GM12878 (cell line): ENCODE data around the gene CDR2L. TPM values are rescaled to one million over a fixed set of nuclear protein-coding genes. Genes with fewer than 3 reads are reported as not detected.

Experiments
- ATAC-seq: fragments of 200-7000 bp; cut with Tn5 transposase; 3 replicates; pipeline ENCODE4 v1.9.1; 2020; ENCODE audit warnings: mild to moderate bottlenecking, moderate library complexity
- BruUV-seq: library from RNA; stranded (reverse); fragments of 400-500 nt; replicated peaks from 2 replicates; lab custom pipeline; 2021; lab: Mats Ljungman, UMichigan
- CTCF ChIA-PET: fragments of 300-600 bp; sonication (Branson Sonifier 250); formaldehyde crosslinking; extraction: SDS; loops from one replicate; lab custom pipeline; 2021; ENCODE audit warnings: inconsistent platforms; lab: Yijun Ruan, JAX
- POLR2A ChIA-PET: fragments of 350-600 bp; formaldehyde crosslinking; extraction: SDS; loops from one replicate; lab custom pipeline; 2021; ENCODE audit warnings: inconsistent platforms; lab: Charles Lee
- RAD21 ChIA-PET: fragments of 300-600 bp; sonication (Branson Sonifier 250); formaldehyde crosslinking; loops from one replicate; lab custom pipeline; 2023; ENCODE audit warnings: antibody characterized with exemption; ENCODE audit not compliant: unreplicated experiment; lab: Charles Lee
- SMC1A ChIA-PET: fragments of 300-600 bp; sonication (Branson Sonifier 250); formaldehyde crosslinking; loops from one replicate; lab custom pipeline; 2023; ENCODE audit not compliant: unreplicated experiment, uncharacterized antibody; lab: Charles Lee
- DNase-seq: peaks from one replicate; pipeline ENCODE4 v3.0.0-alpha.2; 2011; ENCODE audit warnings: low read depth, low spot score
- FAIRE-seq: peaks from 3 replicates; lab custom pipeline; 2011; peaks lifted over from hg19 to GRCh38; lab: Jason Lieb, UNC
- H2AFZ ChIP-seq: 2 replicates; pipeline ENCODE4 v1.6.0; 2011; ENCODE audit warnings: low read depth, low read length, control low read depth; ENCODE audit not compliant: control insufficient read depth
- H3K27ac ChIP-seq: 2 replicates; pipeline ENCODE4 v1.5.1; 2011; ENCODE audit warnings: control low read depth; ENCODE audit not compliant: control insufficient read depth, insufficient read depth
- H3K27me3 ChIP-seq, 2 experiments: replicated peaks in 1 of 2; 2 replicates each; pipeline versions ENCODE4 v1.6.0 to v1.6.1; 2011; ENCODE audit warnings: low read length in 1 of 2; ENCODE audit not compliant: control insufficient read depth in 2 of 2, insufficient read depth in 2 of 2
- H3K36me3 ChIP-seq, 2 experiments: 2 replicates each; pipeline ENCODE4 v1.5.1; 2011; ENCODE audit warnings: low read length in 1 of 2; ENCODE audit not compliant: control insufficient read depth in 2 of 2, insufficient read depth in 2 of 2
- H3K4me1 ChIP-seq: 2 replicates; pipeline ENCODE4 v1.6.1; 2011; ENCODE audit warnings: mild to moderate bottlenecking, low read length, moderate library complexity, mixed read lengths; ENCODE audit not compliant: control insufficient read depth, insufficient read depth
- H3K4me2 ChIP-seq: 2 replicates; pipeline ENCODE4 v1.6.0; 2011; ENCODE audit warnings: control low read depth; ENCODE audit not compliant: control insufficient read depth, insufficient read depth
- H3K4me3 ChIP-seq: fragments of 200-600 bp; sonication (generic); 2 replicates; pipeline ENCODE4 v1.5.1; 2016
- H3K79me2 ChIP-seq: 2 replicates; pipeline ENCODE4 v1.6.0; 2011; ENCODE audit warnings: low read length; ENCODE audit not compliant: control insufficient read depth, insufficient read depth
- H3K9ac ChIP-seq: 2 replicates; pipeline ENCODE4 v1.8.0; 2011; ENCODE audit warnings: low read length, control low read depth, mixed read lengths; ENCODE audit not compliant: control insufficient read depth, insufficient read depth
- H3K9me3 ChIP-seq: replicated peaks from 3 replicates; pipeline ENCODE4 v1.5.1; 2011; ENCODE audit warnings: mild to moderate bottlenecking, low read length; ENCODE audit not compliant: control insufficient read depth, insufficient read depth
- H4K20me1 ChIP-seq: 2 replicates; pipeline ENCODE4 v1.6.0; 2011; ENCODE audit not compliant: control insufficient read depth, insufficient read depth
- FOXK2 ChIP-seq: fragments of 450-650 bp; IDR thresholded peaks from 2 replicates; pipeline ENCODE4 v1.6.1; 2017; ENCODE audit warnings: mild to moderate bottlenecking, moderate library complexity
- KAT2A ChIP-seq: conservative IDR thresholded peaks from 2 replicates; pipeline ENCODE4 v1.6.1; 2011; ENCODE audit warnings: low read depth, low read length; ENCODE audit not compliant: control insufficient read depth
- MYC ChIP-seq: IDR thresholded peaks from 2 replicates; pipeline ENCODE4 v1.6.1; 2011; ENCODE audit warnings: mild to moderate bottlenecking, low read length, moderate library complexity, inconsistent platforms; ENCODE audit not compliant: insufficient read depth, insufficient replicate concordance, insufficient read length, severe bottlenecking
- PAX8 ChIP-seq: fragments of 450-650 bp; IDR thresholded peaks from 2 replicates; pipeline ENCODE4 v1.6.1; 2017; ENCODE audit warnings: mild to moderate bottlenecking, moderate library complexity
- RAD51 ChIP-seq: fragments of 450-650 bp; IDR thresholded peaks from 2 replicates; pipeline ENCODE4 v1.6.1; 2016; ENCODE audit warnings: moderate library complexity, mild to moderate bottlenecking, inconsistent platforms
- SIX5 ChIP-seq: IDR thresholded peaks from 2 replicates; pipeline ENCODE4 v1.6.1; 2011; ENCODE audit warnings: mild to moderate bottlenecking, low read depth, low read length, moderate library complexity; ENCODE audit not compliant: severe bottlenecking
- SPI1 ChIP-seq: IDR thresholded peaks from 2 replicates; pipeline ENCODE4 v1.6.1; 2011; ENCODE audit warnings: low read depth, mild to moderate bottlenecking, low read length, moderate library complexity, borderline replicate concordance; ENCODE audit not compliant: insufficient read depth
- STAT1 ChIP-seq: fragments of 450-650 bp; conservative IDR thresholded peaks from 2 replicates; pipeline ENCODE4 v1.6.1; 2014; ENCODE audit warnings: antibody characterized with exemption, mild to moderate bottlenecking
- TCF7 ChIP-seq: IDR thresholded peaks from 2 replicates; pipeline ENCODE4 v1.6.1; 2014; ENCODE audit warnings: antibody characterized with exemption, borderline replicate concordance
- WGBS: methylation state at CpG from one replicate; pipeline ENCODE4 v1.1.6; 2016; ENCODE audit warnings: low lambda C conversion rate; ENCODE audit not compliant: insufficient replicate concordance, insufficient coverage; ENCODE audit errors: missing lambda C conversion rate; 5-methylcytosine and 5-hydroxymethylcytosine counted together
- in situ Hi-C: fragments of 300-500 bp; cut with MboI; formaldehyde crosslinking; loops from 9 replicates; pipeline ENCODE4 v1.14.3; 2018; ENCODE audit warnings: mixed read lengths
- intact Hi-C: fragments of 100-400 bp; cut with micrococcal nuclease; formaldehyde crosslinking; loops from one replicate; pipeline ENCODE4 v1.14.2; 2022; ENCODE audit not compliant: unreplicated experiment
- polyA plus RNA-seq, 11 experiments: library from polyadenylated mRNA; depleted of rRNA in 4 of 11; unstranded in 6 of 11; stranded (reverse) in 5 of 11; fragments of >200 nt; fragmentation: Nextera tagmentation in 4 of 11; fragmentation: Illumina TruSeq in 1 of 11; extraction: Ambion mirVana in 4 of 11; extraction: Trizol in 1 of 11; gene quantifications; 1 replicate in 1 of 11; 2 replicates in 10 of 11; pipeline versions ENCODE4 v1.2.1 to v1.2.3, GENCODE V29; 2011 to 2016; ENCODE audit warnings: inconsistent platforms in 2 of 11, missing spikeins in 2 of 11, low read depth in 1 of 11
- total RNA-seq, 4 experiments: library from RNA; depleted of rRNA in 3 of 4; stranded (reverse); fragments of >200 nt in 3 of 4; fragmentation: Illumina TruSeq in 1 of 4; extraction: Trizol in 1 of 4; gene quantifications; 2 replicates each; pipeline versions ENCODE4 v1.2.1 to v1.2.3, GENCODE V29; 2013 to 2021
- TF ChIP-seq, protein P1 (sequence below): fragments of 450-650 bp; IDR thresholded peaks from 2 replicates; pipeline ENCODE4 v1.6.1; 2018; ENCODE audit warnings: mild to moderate bottlenecking, low read depth, moderate library complexity; ENCODE audit not compliant: partially characterized antibody
- TF ChIP-seq, protein P2 (sequence below): IDR thresholded peaks from 2 replicates; pipeline ENCODE4 v1.6.1; 2011; ENCODE audit warnings: borderline replicate concordance, low read depth, mild to moderate bottlenecking, moderate library complexity, mixed read lengths, low read length; ENCODE audit not compliant: insufficient read depth; ENCODE audit errors: extremely low read length

CDR2L gene
- total and polyA plus RNA-seq, 10 of the 15 experiments (the other 5 are each of a cell fraction or from before 2014, with no cell fraction given), result 0.03 to 0.18 (median 0.04) TPM; not detected in 6

DNA sequence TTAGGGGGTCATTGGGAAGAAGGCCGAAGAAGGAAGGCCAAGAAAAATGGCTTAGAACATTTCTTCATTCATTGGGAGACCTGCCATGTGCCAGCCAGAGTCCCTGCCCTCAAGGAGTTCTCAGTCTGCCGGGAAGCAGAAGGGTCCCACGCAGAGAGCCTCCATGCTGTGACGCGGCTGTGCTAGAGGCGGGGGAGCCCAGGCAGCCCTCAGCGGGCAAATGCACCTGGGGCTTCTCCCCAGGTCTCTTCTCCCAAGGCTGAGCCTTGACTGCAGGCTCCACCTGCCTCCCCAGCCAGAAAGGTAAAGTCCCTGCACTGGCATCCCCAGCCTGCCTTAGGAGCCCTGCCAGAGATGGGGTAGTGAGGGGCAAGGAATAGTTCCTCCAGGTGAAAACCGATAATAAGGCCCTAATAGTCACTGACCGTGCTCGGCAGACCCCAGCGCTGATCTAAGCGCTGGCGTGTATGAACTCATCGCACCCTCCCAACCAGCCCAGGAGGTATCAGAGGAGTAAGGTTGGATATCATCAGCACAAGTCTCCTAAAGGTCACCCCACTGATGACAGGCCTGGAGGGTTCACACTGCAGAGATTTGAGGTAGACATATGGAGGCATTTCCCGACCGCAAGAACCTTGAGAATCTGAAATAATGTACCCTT lies 6.0 kb upstream of the CDR2L start:
- no TSS peak for BruUV-seq
- Histone ChIP-seq H3K4me3 (peak overlapping the region; percentile 57), H2AFZ (peak overlapping the region; percentile 92), H3K4me1 (peaks cover 8% of the 10 kb centered on the region), H4K20me1 (no peaks in the 10 kb centered on the region), H3K9me3 (no peaks in the 10 kb centered on the region), H3K79me2 (no peaks in the 10 kb centered on the region), H3K9ac (peak overlapping the region; percentile 56), H3K36me3 (no peaks in the 10 kb centered on the region), H3K27ac (no peak overlapping the region), H3K4me2 (peak overlapping the region; percentile 99), H3K27me3 (peaks cover 0 to 6% of the 10 kb centered on the region in 2 experiments; a peak in 2 of 4 replicates)
- TF ChIP-seq RAD51 (no peak), STAT1 (no peak), SPI1 (no peak), SIX5 (no peak), PAX8 (no peak), FOXK2 (no peak), MYC (no peak), TCF7 (no peak), KAT2A (no peak)
- TF ChIP-seq, protein P1, sequence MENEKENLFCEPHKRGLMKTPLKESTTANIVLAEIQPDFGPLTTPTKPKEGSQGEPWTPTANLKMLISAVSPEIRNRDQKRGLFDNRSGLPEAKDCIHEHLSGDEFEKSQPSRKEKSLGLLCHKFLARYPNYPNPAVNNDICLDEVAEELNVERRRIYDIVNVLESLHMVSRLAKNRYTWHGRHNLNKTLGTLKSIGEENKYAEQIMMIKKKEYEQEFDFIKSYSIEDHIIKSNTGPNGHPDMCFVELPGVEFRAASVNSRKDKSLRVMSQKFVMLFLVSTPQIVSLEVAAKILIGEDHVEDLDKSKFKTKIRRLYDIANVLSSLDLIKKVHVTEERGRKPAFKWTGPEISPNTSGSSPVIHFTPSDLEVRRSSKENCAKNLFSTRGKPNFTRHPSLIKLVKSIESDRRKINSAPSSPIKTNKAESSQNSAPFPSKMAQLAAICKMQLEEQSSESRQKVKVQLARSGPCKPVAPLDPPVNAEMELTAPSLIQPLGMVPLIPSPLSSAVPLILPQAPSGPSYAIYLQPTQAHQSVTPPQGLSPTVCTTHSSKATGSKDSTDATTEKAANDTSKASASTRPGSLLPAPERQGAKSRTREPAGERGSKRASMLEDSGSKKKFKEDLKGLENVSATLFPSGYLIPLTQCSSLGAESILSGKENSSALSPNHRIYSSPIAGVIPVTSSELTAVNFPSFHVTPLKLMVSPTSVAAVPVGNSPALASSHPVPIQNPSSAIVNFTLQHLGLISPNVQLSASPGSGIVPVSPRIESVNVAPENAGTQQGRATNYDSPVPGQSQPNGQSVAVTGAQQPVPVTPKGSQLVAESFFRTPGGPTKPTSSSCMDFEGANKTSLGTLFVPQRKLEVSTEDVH, result no peak
- TF ChIP-seq, protein P2, sequence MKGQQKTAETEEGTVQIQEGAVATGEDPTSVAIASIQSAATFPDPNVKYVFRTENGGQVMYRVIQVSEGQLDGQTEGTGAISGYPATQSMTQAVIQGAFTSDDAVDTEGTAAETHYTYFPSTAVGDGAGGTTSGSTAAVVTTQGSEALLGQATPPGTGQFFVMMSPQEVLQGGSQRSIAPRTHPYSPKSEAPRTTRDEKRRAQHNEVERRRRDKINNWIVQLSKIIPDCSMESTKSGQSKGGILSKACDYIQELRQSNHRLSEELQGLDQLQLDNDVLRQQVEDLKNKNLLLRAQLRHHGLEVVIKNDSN, result no peak
- POLR2A ChIA-PET, result no interaction called here
- intact Hi-C loops, result no loop called here
- CTCF ChIA-PET, result no interaction called here
- in situ Hi-C loops, result no loop called here
- RAD21 ChIA-PET, result no interaction called here
- no peak for FAIRE-seq
- 64% methylated on average over 16 of the region's 16 CpGs for WGBS
- no peak for DNase-seq
- ATAC-seq, result peak; percentile 21; the same call in 2 of the 3 replicates
- SMC1A ChIA-PET, result no interaction called here
